ENCODE data around the gene CHI3L2. TPM values are rescaled to one million over a fixed set of nuclear protein-coding genes. Genes with fewer than 3 reads are reported as not detected.

CHI3L2 gene
- total and polyA plus RNA-seq, 9 of the 15 experiments (the other 6 are each of a cell fraction or from before 2014, with no cell fraction given), result 0.07 to 0.27 (median 0.15) TPM; not detected in 6

GRCh38 chr1:111182052-111182451 lies 45.5 kb upstream of the CHI3L2 start (continued):
- no peak for TF ChIP-seq ZMIZ1 (IDR thresholded peaks at IDR 0.05; ENCODE audit: low read depth in 2 of 2, low read length in 2 of 2)
- no peak for TF ChIP-seq ETV6 (IDR thresholded peaks at IDR 0.05; ENCODE audit: borderline replicate concordance in 1 of 2, low read depth in 2 of 2, low read length in 1 of 2)
- TF ChIP-seq ETV6 (CRISPR knock-in tag; IDR thresholded peaks at IDR 0.05; ENCODE audit: borderline replicate concordance), result no peak
- TF ChIP-seq FOXP4 (CRISPR knock-in tag; IDR thresholded peaks at IDR 0.05; ENCODE audit: borderline replicate concordance), result no peak
- no peak for TF ChIP-seq ZNF707 (CRISPR knock-in tag; conservative IDR thresholded peaks at IDR 0.05)
- no peak for TF ChIP-seq ZNF79 (CRISPR knock-in tag; IDR thresholded peaks at IDR 0.05; ENCODE audit: low read depth)
- no peak for TF ChIP-seq ZBTB43 (CRISPR knock-in tag; IDR thresholded peaks at IDR 0.05)
- no peak for TF ChIP-seq TSHZ1 (CRISPR knock-in tag; IDR thresholded peaks at IDR 0.05)
- no peak for TF ChIP-seq E2F6 (IDR thresholded peaks at IDR 0.05; ENCODE audit: borderline replicate concordance in 1 of 2, extremely low read depth in 1 of 2, insufficient read depth in 1 of 2, insufficient read length in 1 of 2, low read depth in 1 of 2, low read length in 1 of 2, poor library complexity in 1 of 2, severe bottlenecking in 1 of 2)
- no peak for TF ChIP-seq ZNF449 (CRISPR knock-in tag; IDR thresholded peaks at IDR 0.05)
